RCC 7860 (cell line): ENCODE data around the gene MOB3A.
A peak's percentile ranks its signal among the peaks of the same experiment; 100 is the strongest.

Experiments
- DNase-seq: peaks from one replicate; pipeline ENCODE4 v3.0.0-alpha.2; 2015; ENCODE audit warnings: low spot score
- FAIRE-seq: peaks from 2 replicates; lab custom pipeline; 2012; peaks lifted over from hg19 to GRCh38; lab: Jason Lieb, UNC

Gene MOB3A

GRCh38 chr19:2083174-2083854 lies 12.8 kb downstream of the MOB3A start:
- FAIRE-seq (no peak), DNase-seq (no peak)

DNA sequence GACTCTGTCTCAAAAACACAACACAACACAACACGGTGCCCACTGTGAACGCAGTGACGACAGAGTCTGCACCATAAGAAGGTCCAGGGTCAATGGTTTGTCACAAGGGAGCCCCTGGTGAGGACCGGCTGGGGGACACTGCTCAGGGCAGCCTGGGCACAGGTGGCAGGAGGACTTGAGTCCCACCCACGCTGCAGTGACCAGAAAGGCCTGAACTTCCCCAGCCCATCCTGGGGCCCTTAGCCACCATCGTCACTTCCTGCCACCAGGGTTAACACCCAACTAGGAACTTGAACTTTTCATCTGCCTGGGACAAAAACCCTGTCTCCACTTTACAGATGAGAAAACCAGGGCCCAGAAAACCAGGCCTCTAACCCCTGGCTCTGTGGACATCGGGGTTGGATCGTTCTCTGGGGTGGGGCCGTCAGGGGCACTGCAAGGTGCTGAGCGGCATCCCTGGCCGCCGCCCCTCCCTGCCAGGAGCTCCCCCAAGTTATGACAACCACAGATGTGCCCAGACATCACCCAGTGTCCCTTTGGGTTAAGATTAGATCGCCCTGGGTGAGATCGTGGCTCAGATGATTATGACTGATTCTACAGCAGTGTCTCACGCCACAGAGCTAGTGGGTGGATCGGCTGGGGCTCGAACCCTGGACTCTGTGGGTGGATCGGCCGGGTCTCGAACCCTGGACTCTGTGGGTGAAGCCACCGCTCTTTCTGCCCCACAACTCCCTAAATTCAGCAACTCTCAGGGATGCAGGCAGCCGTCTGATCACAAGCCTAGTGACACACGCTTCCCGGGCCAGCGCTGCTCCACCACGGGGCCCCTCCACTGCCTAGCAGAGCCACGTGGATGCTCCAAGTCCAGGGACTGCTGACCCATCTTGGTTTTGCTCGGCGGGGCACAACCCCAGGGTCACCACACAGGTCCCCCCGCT lies 14.0 kb downstream of the MOB3A start:
- no peak for FAIRE-seq
- DNase-seq: no peak

GRCh38 chr19:2080336-2080988 lies 15.7 kb downstream of the MOB3A start:
- FAIRE-seq (no peak), DNase-seq (no peak)

DNA sequence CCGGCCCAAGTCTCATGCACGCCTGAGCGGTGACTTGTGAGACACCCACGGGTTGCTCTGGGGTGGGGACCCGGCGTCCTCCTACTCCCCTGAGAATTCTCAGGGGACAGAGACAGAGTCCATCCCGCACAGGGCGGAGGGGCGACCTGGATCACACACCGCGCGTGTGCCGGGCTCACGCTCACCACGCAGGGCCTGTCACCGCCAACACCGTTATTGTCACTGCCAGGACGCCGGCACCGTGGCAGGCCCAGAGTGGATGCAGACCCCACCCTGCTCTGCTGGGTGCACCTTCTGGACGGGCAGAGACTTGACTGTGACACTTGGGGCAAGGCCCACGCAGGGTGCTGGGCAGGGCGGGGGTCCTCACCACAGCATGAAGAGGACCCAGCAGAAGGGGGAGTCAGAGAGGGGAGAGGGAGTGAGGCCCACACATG lies 16.2 kb downstream of the MOB3A start:
- no peak for DNase-seq
- FAIRE-seq: no peak

DNA sequence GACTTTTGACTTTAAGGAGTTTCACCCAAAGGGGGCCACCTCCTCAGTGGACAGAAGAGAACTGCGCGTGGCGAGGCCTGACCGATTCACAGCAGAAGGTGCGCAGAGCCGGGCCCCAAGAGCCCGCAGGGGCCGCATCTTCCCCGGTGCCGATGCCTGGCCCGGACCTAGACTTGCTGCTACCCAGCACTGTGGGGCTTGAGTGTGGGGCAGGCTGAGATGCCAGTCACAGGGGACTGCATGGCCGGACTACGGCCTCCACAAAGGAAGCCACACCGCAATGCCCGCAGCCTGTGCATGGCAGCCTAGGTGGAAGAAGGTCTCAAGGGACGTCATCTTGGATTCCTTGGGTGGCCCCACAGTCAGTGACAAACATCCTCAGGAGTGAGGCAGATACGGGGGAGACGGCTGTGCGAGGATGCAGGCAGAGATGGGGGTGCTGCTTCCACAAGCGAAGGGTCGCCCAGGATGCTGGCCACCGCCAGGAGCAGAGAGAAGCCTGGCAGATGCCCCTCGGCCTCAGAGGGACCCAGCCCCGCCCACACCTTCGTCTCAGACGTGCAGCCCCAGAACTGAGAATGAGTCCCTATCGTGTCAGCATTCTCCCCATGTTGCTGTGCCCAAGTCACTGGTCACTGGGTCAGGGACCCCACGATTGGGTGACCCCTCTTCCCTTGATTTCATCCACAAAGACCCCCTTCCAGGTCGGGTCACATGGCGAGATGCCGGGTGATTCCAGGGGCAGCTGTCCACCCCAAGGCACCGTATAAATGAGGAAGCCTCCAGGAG lies 16.9 kb downstream of the MOB3A start:
- DNase-seq (no peak), FAIRE-seq (no peak)

GRCh38 chr19:2077833-2078619 lies 18.1 kb downstream of the MOB3A start:
- DNase-seq: no peak
- FAIRE-seq: no peak

- FAIRE-seq (no peak), DNase-seq (no peak)
Measured at GRCh38 chr19:2077398-2077797, 18.7 kb downstream of the MOB3A start.

DNA sequence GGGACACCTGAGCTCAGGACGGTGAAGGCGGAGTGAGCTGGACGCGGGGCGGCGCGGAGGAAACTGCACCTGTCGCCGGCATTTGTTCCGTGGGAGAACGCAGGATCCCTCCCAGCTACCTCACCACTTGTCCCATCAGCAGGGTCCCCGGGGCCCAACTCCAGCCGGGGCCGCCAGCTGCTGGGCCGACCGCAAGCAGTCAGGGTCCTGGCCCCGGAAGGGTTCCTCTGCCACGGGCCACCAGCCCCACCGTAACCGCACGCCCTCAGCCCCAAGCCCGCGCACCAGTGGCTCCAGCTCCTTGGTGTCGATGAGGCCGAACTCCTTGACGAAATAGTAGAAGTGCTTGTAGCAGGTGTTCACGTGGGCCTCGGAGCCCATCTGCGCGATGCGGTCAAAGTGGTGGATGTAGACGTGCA lies 19.6 kb downstream of the MOB3A start:
- DNase-seq (no peak), FAIRE-seq (no peak)

- DNase-seq (no peak), FAIRE-seq (no peak)
Measured at GRCh38 chr19:2072757-2073551, 23.2 kb downstream of the MOB3A start.

GRCh38 chr19:2070986-2071673 lies 25.0 kb downstream of the MOB3A start:
- FAIRE-seq (no peak), DNase-seq (no peak)

GRCh38 chr19:2070436-2070827 lies 25.7 kb downstream of the MOB3A start:
- no peak for FAIRE-seq
- DNase-seq: no peak

DNA sequence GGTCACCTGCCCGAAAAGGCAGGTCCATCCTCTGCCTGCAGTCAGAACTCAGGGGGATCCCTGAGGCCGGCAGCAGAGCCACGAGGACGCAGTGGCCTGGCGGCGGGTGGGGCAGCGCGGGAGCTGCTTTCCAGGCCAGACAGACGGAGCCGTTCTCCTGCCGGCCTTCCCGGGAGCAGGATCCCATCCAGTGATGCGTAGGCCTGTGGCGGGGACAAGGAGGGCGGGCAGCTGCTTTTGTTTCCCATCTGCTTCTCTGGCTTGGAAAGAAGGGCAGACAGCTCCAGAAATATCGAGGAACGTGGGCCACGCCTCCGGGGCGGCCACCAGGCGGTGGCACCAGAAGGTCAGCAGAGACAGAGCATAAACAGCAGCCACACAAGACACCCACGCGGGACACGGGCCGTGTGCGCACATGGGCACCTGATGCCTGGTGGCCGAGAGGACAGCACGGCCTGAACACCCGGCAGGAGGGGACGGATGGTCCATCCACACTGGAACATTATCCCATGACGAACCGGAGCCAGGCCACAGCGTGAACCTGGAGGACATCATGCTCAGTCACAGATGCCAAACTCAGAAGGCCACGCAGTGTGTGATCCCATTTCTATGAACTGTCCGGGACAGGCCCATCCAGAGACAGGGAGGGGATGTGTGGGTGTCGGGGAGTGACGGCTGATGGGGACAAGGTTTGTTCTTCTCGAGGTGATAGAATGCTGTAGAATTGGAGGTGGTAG lies 31.2 kb downstream of the MOB3A start:
- no peak for FAIRE-seq
- no peak for DNase-seq

GRCh38 chr19:2064395-2064787 lies 31.7 kb downstream of the MOB3A start:
- DNase-seq (no peak), FAIRE-seq (no peak)

DNA sequence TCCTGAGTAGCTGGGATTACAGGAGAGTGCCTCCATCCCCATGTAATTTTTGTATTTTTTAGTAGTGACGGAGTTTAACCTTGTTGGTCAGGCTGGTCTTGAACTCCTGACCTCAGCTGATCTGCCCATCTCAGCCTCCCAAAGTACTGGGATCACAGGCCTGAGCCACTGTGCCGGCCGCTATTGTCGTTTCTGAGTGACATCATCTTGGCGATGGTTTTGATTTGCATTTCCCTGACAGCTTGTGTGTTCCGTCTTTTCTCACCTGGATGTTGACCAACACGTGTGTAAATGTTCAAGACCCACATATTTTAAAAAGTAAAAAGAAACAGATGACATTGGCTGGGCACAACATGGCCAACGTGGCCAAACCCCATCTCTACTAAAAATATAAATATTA lies 32.3 kb downstream of the MOB3A start:
- DNase-seq (no peak), FAIRE-seq (no peak)

DNA sequence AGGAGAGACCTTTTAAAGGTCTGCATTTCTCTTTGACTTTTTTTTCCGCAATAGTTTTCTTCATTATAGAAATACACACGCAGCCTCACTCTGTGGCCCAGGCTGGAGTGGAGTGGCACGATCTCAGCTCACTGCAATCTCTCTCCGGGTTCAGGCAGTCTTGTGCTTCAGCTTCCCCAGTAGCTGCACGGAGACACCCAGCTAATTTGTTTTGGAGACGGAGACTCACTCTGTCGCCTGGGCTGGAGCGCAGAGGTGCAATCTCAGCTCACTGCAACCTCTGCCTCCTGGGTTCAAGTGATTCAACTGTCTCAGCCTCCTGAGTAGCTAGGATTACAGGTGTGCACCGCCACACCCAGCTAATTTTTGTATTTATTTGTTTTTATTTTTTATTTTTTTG lies 33.4 kb downstream of the MOB3A start:
- DNase-seq (no peak), FAIRE-seq (no peak)

GRCh38 chr19:2062389-2062729 lies 33.8 kb downstream of the MOB3A start:
- FAIRE-seq (no peak), DNase-seq (no peak)

DNA sequence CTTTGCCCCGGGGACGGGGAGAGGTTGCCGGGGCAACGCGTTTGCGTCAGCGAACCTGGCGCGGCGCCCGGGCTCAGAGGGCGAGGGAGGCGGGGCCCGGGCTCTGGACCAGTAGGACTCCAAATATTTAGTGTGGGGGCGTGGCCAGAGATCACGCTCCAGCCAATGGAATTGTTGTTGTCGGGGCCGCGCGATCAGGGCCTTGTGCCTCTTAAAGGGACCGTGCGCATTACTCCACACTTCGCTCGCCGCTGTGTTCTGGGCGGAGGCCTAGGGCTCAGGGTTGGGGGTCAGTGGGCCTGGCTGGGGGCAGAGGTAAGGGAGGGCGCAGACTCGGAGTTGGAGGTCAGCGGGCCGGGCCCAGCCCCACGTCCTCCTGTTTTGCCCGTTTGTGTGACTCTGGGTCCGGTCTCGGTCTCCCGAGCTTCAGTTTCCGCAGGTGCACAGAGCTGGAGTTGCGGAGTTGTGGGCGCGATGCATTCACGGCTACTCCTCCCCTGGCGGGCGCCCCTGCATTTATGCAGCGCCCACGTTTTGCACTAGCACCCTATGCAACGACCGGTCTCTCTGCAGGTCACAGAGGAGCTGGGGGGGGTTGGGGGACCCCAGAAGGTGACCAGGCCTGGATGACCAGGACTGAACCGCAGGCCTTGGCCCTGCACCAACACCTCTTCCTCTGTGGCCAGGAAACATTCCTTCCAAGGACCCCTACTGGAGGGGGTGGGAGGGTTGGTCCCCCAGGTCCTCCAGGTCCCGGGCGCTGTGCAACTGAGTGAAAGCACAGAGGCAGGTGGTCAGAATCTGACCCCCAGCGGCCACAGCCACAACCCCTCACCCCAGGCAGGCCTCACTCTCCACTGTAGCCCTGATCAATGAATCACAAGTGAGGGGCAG lies 34.4 kb downstream of the MOB3A start:
- FAIRE-seq: peak; percentile 82
- peak; percentile 96 for DNase-seq
